K562 (cell line): ENCODE results near the gene PPP1R3G. TPM values are rescaled to one million over a fixed set of nuclear protein-coding genes. Genes with fewer than 3 reads are reported as not detected.

Experiments used
- ATAC-seq: fragments of 200-7000 bp; cut with Tn5 transposase; 3 replicates; pipeline ENCODE4 v1.9.1; 2020; ENCODE audit warnings: moderate library complexity
- BruUV-seq: library from RNA; stranded (reverse); fragments of 400-500 nt; replicated peaks from 2 replicates; lab custom pipeline; 2021; lab: Mats Ljungman, UMichigan
- CTCF ChIA-PET: fragments of 300-600 bp; formaldehyde crosslinking; extraction: SDS; loops from one replicate; lab custom pipeline; 2021; ENCODE audit warnings: low intra/inter-chr PET ratio; lab: Yijun Ruan, JAX
- POLR2A ChIA-PET: fragments of 300-600, 350-650 bp; sonication (Branson Sonifier 250); formaldehyde crosslinking; extraction: SDS; loops from one replicate; lab custom pipeline; 2021; ENCODE audit warnings: antibody characterized with exemption, inconsistent platforms; lab: Yijun Ruan, JAX
- DNase-seq, 4 experiments: peaks; one replicate each; pipeline versions ENCODE4 v3.0.0 to v3.0.0-alpha.2; 2011 to 2018; ENCODE audit warnings: low spot score in 3 of 4, mixed read lengths in 3 of 4; ENCODE audit errors: extremely low read depth in 1 of 4
- FAIRE-seq: peaks from 2 replicates; lab custom pipeline; 2011; peaks lifted over from hg19 to GRCh38; lab: Jason Lieb, UNC
- H2AFZ ChIP-seq: 2 replicates; pipeline ENCODE4 v1.6.0; 2011; ENCODE audit warnings: low read depth, low read length, control low read depth, inconsistent platforms
- H3K27ac ChIP-seq: fragments of 200-600 bp; 3 replicates; pipeline ENCODE4 v1.8.0; 2011; ENCODE audit warnings: low read depth, mild to moderate bottlenecking, control low read depth, inconsistent platforms, low read length, moderate library complexity, mixed read lengths; ENCODE audit errors: extremely low read depth
- H3K27me3 ChIP-seq, 2 experiments: fragments of 300-600 bp in 1 of 2; 2 replicates in 1 of 2; 3 replicates in 1 of 2; pipeline versions ENCODE4 v1.6.0 to v1.8.0; 2011; ENCODE audit warnings: inconsistent platforms in 2 of 2, low read length in 2 of 2, mild to moderate bottlenecking in 1 of 2, mixed read lengths in 1 of 2, moderate library complexity in 1 of 2; ENCODE audit not compliant: control insufficient read depth in 2 of 2, insufficient read depth in 2 of 2
- H3K36me3 ChIP-seq: fragments of 300-600 bp; 3 replicates; pipeline ENCODE4 v1.8.0; 2011; ENCODE audit warnings: mild to moderate bottlenecking, low read length, inconsistent platforms; ENCODE audit not compliant: control insufficient read depth, insufficient read depth
- H3K4me1 ChIP-seq, 2 experiments: fragments of 200-600 bp in 1 of 2; replicated peaks in 1 of 2; 2 replicates in 1 of 2; 3 replicates in 1 of 2; pipeline versions ENCODE4 v1.5.1 to v1.8.0; 2011; ENCODE audit warnings: inconsistent platforms in 2 of 2, low read length in 2 of 2, mild to moderate bottlenecking in 1 of 2, mixed read lengths in 1 of 2, moderate library complexity in 1 of 2; ENCODE audit not compliant: control insufficient read depth in 2 of 2, insufficient read depth in 2 of 2
- H3K4me2 ChIP-seq: 2 replicates; pipeline ENCODE4 v1.6.1; 2011; ENCODE audit warnings: low read length, control low read depth, inconsistent platforms, mixed read lengths; ENCODE audit not compliant: insufficient read depth
- H3K4me3 ChIP-seq: fragments of 200-600 bp; sonication (generic), shearing (Covaris generic); 2 replicates; pipeline ENCODE4 v1.5.1; 2016; ENCODE audit warnings: control low read depth, inconsistent platforms
- H3K79me2 ChIP-seq: fragments of 200-600 bp; 3 replicates; pipeline ENCODE4 v1.8.0; 2011; ENCODE audit warnings: low read length, inconsistent platforms; ENCODE audit not compliant: control insufficient read depth, insufficient read depth
- H3K9ac ChIP-seq, 2 experiments: 2 replicates each; pipeline versions ENCODE4 v1.6.0 to v1.6.1; 2011; ENCODE audit warnings: low read depth in 2 of 2, low read length in 2 of 2, control low read depth in 1 of 2, inconsistent platforms in 1 of 2, mild to moderate bottlenecking in 1 of 2, mixed read lengths in 1 of 2; ENCODE audit not compliant: insufficient read depth in 1 of 2
- H3K9me1 ChIP-seq: one replicate; pipeline ENCODE4 v1.6.0; 2011; ENCODE audit warnings: inconsistent platforms, mild to moderate bottlenecking, low read length, moderate library complexity; ENCODE audit not compliant: control insufficient read depth, insufficient read depth
- H3K9me3 ChIP-seq: replicated peaks from 2 replicates; pipeline ENCODE4 v1.5.1; 2011; ENCODE audit warnings: low read depth, low read length, inconsistent platforms; ENCODE audit not compliant: control insufficient read depth, insufficient read depth
- H4K20me1 ChIP-seq: replicated peaks from 2 replicates; pipeline ENCODE4 v1.6.1; 2011; ENCODE audit warnings: low read length, inconsistent platforms, mixed read lengths; ENCODE audit not compliant: control insufficient read depth, insufficient read depth
- DMBX1 ChIP-seq: fragments of 250-450 bp; sonication (Bioruptor Pico); IDR thresholded peaks from 2 replicates; pipeline ENCODE4 v1.8.0; 2022; ENCODE audit warnings: inconsistent platforms, mild to moderate bottlenecking, moderate library complexity, borderline replicate concordance
- HNRNPL ChIP-seq: fragments of 200-400 bp; formaldehyde crosslinking; IDR thresholded peaks from 2 replicates; pipeline ENCODE4 v1.6.1; 2017; ENCODE audit warnings: low read depth, mild to moderate bottlenecking, low read length
- MCM5 ChIP-seq: fragments of 450-650 bp; IDR thresholded peaks from 2 replicates; pipeline ENCODE4 v1.6.1; 2016; ENCODE audit warnings: low read depth
- ZNF408 ChIP-seq: fragments of 250-450 bp; sonication (Bioruptor Pico); IDR thresholded peaks from 2 replicates; pipeline ENCODE4 v1.4.0; 2020; ENCODE audit warnings: low read depth, mild to moderate bottlenecking, moderate library complexity
- WGBS: fragments of 100-300 bp; shearing (Covaris generic); methylation state at CpG from one replicate; pipeline ENCODE4 v1.1.6; 2016; ENCODE audit warnings: low coverage, mixed read lengths; ENCODE audit not compliant: insufficient coverage; ENCODE audit errors: missing lambda C conversion rate; 5-methylcytosine and 5-hydroxymethylcytosine counted together
- in situ Hi-C: fragments of 300-500 bp; cut with MboI; formaldehyde crosslinking; loops from 4 replicates; pipeline ENCODE4 v1.15.0; 2018; ENCODE audit warnings: inconsistent platforms, mixed read lengths
- intact Hi-C: fragments of 100-400 bp; cut with micrococcal nuclease; formaldehyde crosslinking; loops from 2 replicates; pipeline ENCODE4 v1.14.2; 2022
- polyA plus RNA-seq, 8 experiments: library from polyadenylated mRNA; depleted of rRNA in 4 of 8; stranded (reverse) in 5 of 8; unstranded in 3 of 8; fragments of >200 nt; fragmentation: Nextera tagmentation in 2 of 8; fragmentation: Illumina TruSeq in 1 of 8; extraction: Ambion mirVana in 2 of 8; extraction: Trizol in 1 of 8; gene quantifications; 2 replicates each; pipeline versions ENCODE4 v1.2.1 to v1.2.3, GENCODE V29; 2011 to 2014; ENCODE audit warnings: inconsistent platforms in 1 of 8, missing spikeins in 1 of 8
- total RNA-seq, 7 experiments: library from RNA; depleted of rRNA in 6 of 7; stranded (reverse); fragments of >200 nt in 6 of 7; fragmentation: Illumina TruSeq in 2 of 7; extraction: Trizol in 2 of 7; gene quantifications; 2 replicates each; pipeline versions ENCODE4 v1.2.1 to v1.2.3, GENCODE V29; 2011 to 2021; ENCODE audit warnings: low replicate concordance in 1 of 7
- TF ChIP-seq, protein P1 (sequence below), 2 experiments: fragments of 200-800 bp in 1 of 2; sonication (Bioruptor generic) in 1 of 2; sonication (generic) in 1 of 2; formaldehyde crosslinking in 1 of 2; IDR thresholded peaks in 1 of 2; conservative IDR thresholded peaks in 1 of 2; 2 replicates each; pipeline versions ENCODE4 v1.5.0 to v1.6.1; 2016 to 2020; ENCODE audit warnings: missing compliant biosample characterization in 1 of 2, missing genetic modification characterization in 1 of 2, missing genetic modification reagents in 1 of 2

The PPP1R3G gene
- total and polyA plus RNA-seq, 9 of the 15 experiments (the other 6 are each of a cell fraction or from before 2014, with no cell fraction given): 0.01 to 0.13 (median 0.01) TPM; not detected in 4

- Histone ChIP-seq H3K36me3 (no peaks in the 10 kb centered on the region), H3K4me2 (no peak overlapping the region), H3K27ac (no peak overlapping the region), H3K9me3 (no peaks in the 10 kb centered on the region), H3K79me2 (no peaks in the 10 kb centered on the region), H2AFZ (no peak overlapping the region), H3K9me1 (no peaks in the 10 kb centered on the region), H3K4me3 (no peak overlapping the region), H3K27me3 (no peaks in the 10 kb centered on the region), H3K4me1 (peaks cover 0 to 10% of the 10 kb centered on the region in 2 experiments; a peak in 3 of 5 replicates), H3K9ac (no peak overlapping the region), H4K20me1 (no peaks in the 10 kb centered on the region)
- ATAC-seq (no peak), DNase-seq (no peak), FAIRE-seq (no peak)
- TF ChIP-seq MCM5: no peak
- TF ChIP-seq HNRNPL: no peak
- TF ChIP-seq, protein P1, sequence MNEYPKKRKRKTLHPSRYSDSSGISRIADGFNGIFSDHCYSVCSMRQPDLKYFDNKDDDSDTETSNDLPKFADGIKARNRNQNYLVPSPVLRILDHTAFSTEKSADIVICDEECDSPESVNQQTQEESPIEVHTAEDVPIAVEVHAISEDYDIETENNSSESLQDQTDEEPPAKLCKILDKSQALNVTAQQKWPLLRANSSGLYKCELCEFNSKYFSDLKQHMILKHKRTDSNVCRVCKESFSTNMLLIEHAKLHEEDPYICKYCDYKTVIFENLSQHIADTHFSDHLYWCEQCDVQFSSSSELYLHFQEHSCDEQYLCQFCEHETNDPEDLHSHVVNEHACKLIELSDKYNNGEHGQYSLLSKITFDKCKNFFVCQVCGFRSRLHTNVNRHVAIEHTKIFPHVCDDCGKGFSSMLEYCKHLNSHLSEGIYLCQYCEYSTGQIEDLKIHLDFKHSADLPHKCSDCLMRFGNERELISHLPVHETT (CRISPR knock-in tag; conservative IDR thresholded peaks at IDR 0.05 in 1 of 2, IDR thresholded peaks at IDR 0.05 in 1 of 2): no peak
- no peak for TF ChIP-seq ZNF408 (CRISPR knock-in tag)
- TF ChIP-seq DMBX1: no peak
- in situ Hi-C loops (no loop called here), intact Hi-C loops (no loop called here)
- no TSS peak for BruUV-seq
- POLR2A ChIA-PET: no interaction called here
- 37% methylated on average over 14 of the region's 14 CpGs for WGBS
- CTCF ChIA-PET: no interaction called here
Measured at GRCh38 chr6:5098501-5099270, 13.5 kb downstream of the PPP1R3G start.
